ENCODE data around the gene SPON1.

DNA sequence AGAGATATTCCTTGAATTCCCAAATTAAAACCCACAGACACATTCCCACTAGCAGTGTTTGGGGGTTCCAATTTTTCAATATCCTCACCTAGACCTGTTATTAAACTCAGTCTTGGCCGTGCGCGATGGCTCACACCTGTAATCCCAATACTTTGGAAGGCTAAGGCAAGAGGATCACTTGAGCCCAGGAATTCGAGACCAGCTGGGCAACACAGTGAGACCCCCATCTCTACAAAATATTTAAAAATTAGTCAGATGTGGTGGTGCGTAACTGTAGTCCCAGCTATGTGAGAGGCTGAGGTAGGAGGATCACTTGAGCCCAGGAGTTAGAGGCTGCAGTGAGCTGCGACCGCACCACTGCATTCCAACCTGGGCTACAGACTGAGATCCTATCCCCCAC lies 343.1 kb downstream of the SPON1 start:
- TF ChIP-seq, protein P1, sequence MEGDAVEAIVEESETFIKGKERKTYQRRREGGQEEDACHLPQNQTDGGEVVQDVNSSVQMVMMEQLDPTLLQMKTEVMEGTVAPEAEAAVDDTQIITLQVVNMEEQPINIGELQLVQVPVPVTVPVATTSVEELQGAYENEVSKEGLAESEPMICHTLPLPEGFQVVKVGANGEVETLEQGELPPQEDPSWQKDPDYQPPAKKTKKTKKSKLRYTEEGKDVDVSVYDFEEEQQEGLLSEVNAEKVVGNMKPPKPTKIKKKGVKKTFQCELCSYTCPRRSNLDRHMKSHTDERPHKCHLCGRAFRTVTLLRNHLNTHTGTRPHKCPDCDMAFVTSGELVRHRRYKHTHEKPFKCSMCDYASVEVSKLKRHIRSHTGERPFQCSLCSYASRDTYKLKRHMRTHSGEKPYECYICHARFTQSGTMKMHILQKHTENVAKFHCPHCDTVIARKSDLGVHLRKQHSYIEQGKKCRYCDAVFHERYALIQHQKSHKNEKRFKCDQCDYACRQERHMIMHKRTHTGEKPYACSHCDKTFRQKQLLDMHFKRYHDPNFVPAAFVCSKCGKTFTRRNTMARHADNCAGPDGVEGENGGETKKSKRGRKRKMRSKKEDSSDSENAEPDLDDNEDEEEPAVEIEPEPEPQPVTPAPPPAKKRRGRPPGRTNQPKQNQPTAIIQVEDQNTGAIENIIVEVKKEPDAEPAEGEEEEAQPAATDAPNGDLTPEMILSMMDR (IDR thresholded peaks at IDR 0.05): no peak
- TF ChIP-seq POLR2AphosphoS5 (IDR thresholded peaks at IDR 0.05) (no peak), POLR2A (IDR thresholded peaks at IDR 0.05) (no peak)
